Uterus (tissue), 4 donors: ENCODE measurements around the gene ARVCF. TPM values are rescaled to one million over a fixed set of nuclear protein-coding genes. Genes with fewer than 3 reads are reported as not detected.

Experiments
- DNase-seq, 2 donors: peaks; one replicate each; pipeline ENCODE4 v3.0.0-alpha.2; 2019 to 2020
- H3K27ac ChIP-seq, 2 donors: fragments of 200-600 bp; sonication (generic); 1 replicate in 1 of 2; 2 replicates in 1 of 2; pipeline ENCODE4 v1.5.1; 2016 to 2018
- H3K27me3 ChIP-seq, 2 donors: fragments of 200-600 bp; sonication (generic); one replicate each; pipeline ENCODE4 v1.5.1; 2018 to 2019; ENCODE audit warnings: control low read depth in 1 of 2
- H3K36me3 ChIP-seq, 2 donors: fragments of 200-600 bp; sonication (generic); one replicate each; pipeline ENCODE4 v1.5.1; 2019; ENCODE audit warnings: control low read depth in 1 of 2
- H3K4me1 ChIP-seq, 2 donors: fragments of 200-600 bp; sonication (generic); one replicate each; pipeline ENCODE4 v1.5.1; 2018 to 2019; ENCODE audit warnings: control low read depth in 1 of 2
- H3K4me3 ChIP-seq, 2 donors: fragments of 200-600 bp; sonication (generic); 1 replicate in 1 of 2; 2 replicates in 1 of 2; pipeline ENCODE4 v1.5.1; 2018 to 2019; ENCODE audit warnings: mild to moderate bottlenecking in 1 of 2
- H3K9me3 ChIP-seq, 2 donors: fragments of 200-600 bp; sonication (generic); one replicate each; pipeline ENCODE4 v1.5.1; 2019; ENCODE audit warnings: control low read depth in 1 of 2
- POLR2A ChIP-seq, 2 donors: fragments of 450-650 bp; IDR thresholded peaks; one replicate each; pipeline ENCODE4 v1.6.1; 2016; ENCODE audit warnings: antibody characterized with exemption in 2 of 2, mild to moderate bottlenecking in 1 of 2, moderate library complexity in 1 of 2
- intact Hi-C: fragments of 100-400 bp; cut with DNase I; formaldehyde crosslinking; loops from one replicate; pipeline ENCODE4 v1.15.1; 2023; ENCODE audit warnings: low total_unique reads
- total RNA-seq, 4 donors: library from RNA; depleted of rRNA in 3 of 4; stranded (reverse); fragments of >200 nt in 3 of 4; gene quantifications; one replicate each; pipeline versions ENCODE4 v1.1.0 to v1.2.4, GENCODE V29; 2014 to 2023
- TF ChIP-seq, protein P1 (sequence below), 4 experiments: fragments of 200-600 bp in 2 of 4; fragments of 450-650 bp in 2 of 4; sonication (generic) in 2 of 4; IDR thresholded peaks; one replicate each; pipeline ENCODE4 v1.5.1; 2016 to 2019; ENCODE audit warnings: antibody characterized with exemption in 4 of 4, mild to moderate bottlenecking in 2 of 4, moderate library complexity in 1 of 4
- donor health status: DM: yes; HTN: yes; CAD: no.

Gene ARVCF
- total RNA-seq, 4 donors from 2014 or later = 1.5 to 43.4 (median 16.6) TPM

- Histone ChIP-seq H3K36me3 (no peaks in the 10 kb centered on the region), H3K4me1 (peaks cover 0 to 4% of the 10 kb centered on the region in 2 donors), H3K27ac (no peak overlapping the region), H3K27me3 (no peaks in the 10 kb centered on the region), H3K9me3 (no peaks in the 10 kb centered on the region), H3K4me3 (no peak overlapping the region)
- TF ChIP-seq, protein P1, sequence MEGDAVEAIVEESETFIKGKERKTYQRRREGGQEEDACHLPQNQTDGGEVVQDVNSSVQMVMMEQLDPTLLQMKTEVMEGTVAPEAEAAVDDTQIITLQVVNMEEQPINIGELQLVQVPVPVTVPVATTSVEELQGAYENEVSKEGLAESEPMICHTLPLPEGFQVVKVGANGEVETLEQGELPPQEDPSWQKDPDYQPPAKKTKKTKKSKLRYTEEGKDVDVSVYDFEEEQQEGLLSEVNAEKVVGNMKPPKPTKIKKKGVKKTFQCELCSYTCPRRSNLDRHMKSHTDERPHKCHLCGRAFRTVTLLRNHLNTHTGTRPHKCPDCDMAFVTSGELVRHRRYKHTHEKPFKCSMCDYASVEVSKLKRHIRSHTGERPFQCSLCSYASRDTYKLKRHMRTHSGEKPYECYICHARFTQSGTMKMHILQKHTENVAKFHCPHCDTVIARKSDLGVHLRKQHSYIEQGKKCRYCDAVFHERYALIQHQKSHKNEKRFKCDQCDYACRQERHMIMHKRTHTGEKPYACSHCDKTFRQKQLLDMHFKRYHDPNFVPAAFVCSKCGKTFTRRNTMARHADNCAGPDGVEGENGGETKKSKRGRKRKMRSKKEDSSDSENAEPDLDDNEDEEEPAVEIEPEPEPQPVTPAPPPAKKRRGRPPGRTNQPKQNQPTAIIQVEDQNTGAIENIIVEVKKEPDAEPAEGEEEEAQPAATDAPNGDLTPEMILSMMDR (IDR thresholded peaks at IDR 0.05) = no peak
- no peak for TF ChIP-seq POLR2A (IDR thresholded peaks at IDR 0.05)
- intact Hi-C loops = loop anchor here (5.0 kb wide), 1 partner anchor 41 kb away; no protein-coding TSS in a partner anchor
- no peak for DNase-seq
Observed at GRCh38 chr22:20012741-20013331, 3.8 kb downstream of the ARVCF start.

GRCh38 chr22:20011993-20012740 is 4.5 kb downstream of the ARVCF start:
- DNase-seq = no peak
- Histone ChIP-seq H3K27ac (no peak overlapping the region), H3K36me3 (no peaks in the 10 kb centered on the region), H3K4me3 (no peak overlapping the region), H3K27me3 (no peaks in the 10 kb centered on the region), H3K9me3 (no peaks in the 10 kb centered on the region), H3K4me1 (peaks cover 0 to 2% of the 10 kb centered on the region in 2 donors)
- intact Hi-C loops = loop anchor here (5.0 kb wide), 1 partner anchor 40 kb away; no protein-coding TSS in a partner anchor
- no peak for TF ChIP-seq POLR2A (IDR thresholded peaks at IDR 0.05)
- TF ChIP-seq, protein P1 (IDR thresholded peaks at IDR 0.05) = no peak

- intact Hi-C loops = loop anchor here (5.0 kb wide), 1 partner anchor 39 kb away; no protein-coding TSS in a partner anchor
- TF ChIP-seq, protein P1 (IDR thresholded peaks at IDR 0.05) = no peak
- TF ChIP-seq POLR2A (IDR thresholded peaks at IDR 0.05) = no peak
- Histone ChIP-seq H3K4me3 (no peak overlapping the region), H3K4me1 (no peaks in the 10 kb centered on the region), H3K27me3 (no peaks in the 10 kb centered on the region), H3K27ac (no peak overlapping the region), H3K36me3 (no peaks in the 10 kb centered on the region), H3K9me3 (no peaks in the 10 kb centered on the region)
- no peak for DNase-seq
Observed at GRCh38 chr22:20011123-20011992, 5.3 kb downstream of the ARVCF start.

- no peak for TF ChIP-seq POLR2A (IDR thresholded peaks at IDR 0.05)
- Histone ChIP-seq H3K4me3 (no peak overlapping the region), H3K9me3 (no peaks in the 10 kb centered on the region), H3K36me3 (no peaks in the 10 kb centered on the region), H3K27ac (no peak overlapping the region), H3K27me3 (no peaks in the 10 kb centered on the region), H3K4me1 (no peaks in the 10 kb centered on the region)
- DNase-seq = no peak
- intact Hi-C loops = loop anchor here (5.0 kb wide), 1 partner anchor 38 kb away; no protein-coding TSS in a partner anchor
Observed at GRCh38 chr22:20010307-20011122, 6.1 kb downstream of the ARVCF start.
